RKO (cell line): Measurements from ENCODE around the gene CABP7.

Experiments
- DNase-seq: peaks from one replicate; pipeline ENCODE4 v3.0.0-alpha.2; 2016; ENCODE audit warnings: low spot score

CABP7 gene

GRCh38 chr22:29723766-29724165, 4.0 kb downstream of the CABP7 start:
- no peak for DNase-seq

- DNase-seq = no peak
These were observed 5.0 kb downstream of the CABP7 start for GRCh38 chr22:29724843-29725242.

- no peak for DNase-seq
These were observed 6.3 kb downstream of the CABP7 start for GRCh38 chr22:29726106-29726505.

- DNase-seq = peak; percentile 27
These were observed 6.8 kb downstream of the CABP7 start for GRCh38 chr22:29726512-29727130.

- peak; percentile 43 for DNase-seq
These were observed 7.3 kb downstream of the CABP7 start for GRCh38 chr22:29727131-29727523.

GRCh38 chr22:29729161-29729560, 9.4 kb downstream of the CABP7 start:
- no peak for DNase-seq

- DNase-seq = no peak
These were observed 11.5 kb downstream of the CABP7 start for GRCh38 chr22:29731058-29731850.

GRCh38 chr22:29732883-29733282, 13.1 kb downstream of the CABP7 start:
- no peak for DNase-seq

GRCh38 chr22:29733362-29734201, 13.8 kb downstream of the CABP7 start:
- DNase-seq = no peak

GRCh38 chr22:29734406-29734805, 14.6 kb downstream of the CABP7 start:
- no peak for DNase-seq

GRCh38 chr22:29734838-29735237, 15.0 kb downstream of the CABP7 start:
- no peak for DNase-seq

GRCh38 chr22:29735416-29735815, 15.6 kb downstream of the CABP7 start:
- no peak for DNase-seq

GRCh38 chr22:29737251-29738117, 17.7 kb downstream of the CABP7 start:
- DNase-seq = no peak

- DNase-seq = no peak
These were observed 18.5 kb downstream of the CABP7 start for GRCh38 chr22:29738118-29738815.

- DNase-seq = no peak
These were observed 19.6 kb downstream of the CABP7 start for GRCh38 chr22:29739346-29739875.

- DNase-seq = no peak
These were observed 20.4 kb downstream of the CABP7 start for GRCh38 chr22:29740216-29740615.

- no peak for DNase-seq
These were observed 22.1 kb downstream of the CABP7 start for GRCh38 chr22:29741926-29742325.

- no peak for DNase-seq
These were observed 22.5 kb downstream of the CABP7 start for GRCh38 chr22:29742326-29742725.

- DNase-seq = no peak
These were observed 25.1 kb downstream of the CABP7 start for GRCh38 chr22:29744902-29745301.

- DNase-seq = no peak
These were observed 28.0 kb downstream of the CABP7 start for GRCh38 chr22:29747832-29748231.
